Lung (tissue), 12 donors: ENCODE measurements around the gene SCRN2. TPM values are rescaled to one million over a fixed set of nuclear protein-coding genes. Genes with fewer than 3 reads are reported as not detected.

ENCODE experiments used
- ATAC-seq: fragments of 200-7000 bp; cut with Tn5 transposase; one replicate; pipeline ENCODE4 v1.9.1; 2020; ENCODE audit warnings: moderate number of reproducible peaks; ENCODE audit not compliant: insufficient read depth, low FRiP score
- DNase-seq, 3 donors: peaks; one replicate each; pipeline ENCODE4 v3.0.0-alpha.2; 2013 to 2017
- H3K27ac ChIP-seq, 2 donors: one replicate each; pipeline ENCODE4 v1.5.1; 2013; ENCODE audit warnings: mild to moderate bottlenecking in 2 of 2, moderate library complexity in 2 of 2, control low read depth in 1 of 2, inconsistent platforms in 1 of 2, low read depth in 1 of 2, low read length in 1 of 2
- H3K27me3 ChIP-seq, 3 donors: one replicate each; pipeline ENCODE4 v1.5.1; 2013; ENCODE audit warnings: low read length in 2 of 3; ENCODE audit not compliant: control insufficient read depth in 3 of 3, insufficient read depth in 3 of 3
- H3K36me3 ChIP-seq, 4 donors: one replicate each; pipeline ENCODE4 v1.5.1; 2013; ENCODE audit warnings: low read length in 4 of 4, mild to moderate bottlenecking in 1 of 4, moderate library complexity in 1 of 4; ENCODE audit not compliant: control insufficient read depth in 4 of 4, insufficient read depth in 4 of 4
- H3K4me1 ChIP-seq, 5 donors: one replicate each; pipeline ENCODE4 v1.5.1; 2013; ENCODE audit warnings: low read length in 5 of 5, mild to moderate bottlenecking in 2 of 5, moderate library complexity in 1 of 5; ENCODE audit not compliant: control insufficient read depth in 5 of 5, insufficient read depth in 5 of 5
- H3K4me3 ChIP-seq: one replicate; pipeline ENCODE4 v1.5.1; 2013; ENCODE audit warnings: mild to moderate bottlenecking, control low read depth, moderate library complexity
- H3K9ac ChIP-seq, 2 donors: one replicate each; pipeline ENCODE4 v1.5.1; 2013; ENCODE audit warnings: low read length in 2 of 2, control low read depth in 1 of 2; ENCODE audit not compliant: insufficient read depth in 1 of 2
- H3K9me3 ChIP-seq, 4 donors: one replicate each; pipeline ENCODE4 v1.5.1; 2013; ENCODE audit warnings: low read length in 3 of 4, mild to moderate bottlenecking in 1 of 4, moderate library complexity in 1 of 4; ENCODE audit not compliant: control insufficient read depth in 4 of 4, insufficient read depth in 3 of 4
- CTCF ChIP-seq: IDR thresholded peaks from 2 replicates; pipeline ENCODE4 v1.5.1; 2012; ENCODE audit warnings: mild to moderate bottlenecking; ENCODE audit errors: control extremely low read depth, extremely low read depth
- WGBS, 2 donors: extraction: QIAGEN DNeasy Blood & Tissue Kit; methylation state at CpG; one replicate each; pipeline ENCODE4 v1.1.7; 2013; 5-methylcytosine and 5-hydroxymethylcytosine counted together
- polyA plus RNA-seq, 2 donors: library from polyadenylated mRNA; stranded (reverse); fragments of 200-250 nt; gene quantifications; one replicate each; pipeline ENCODE4 v1.2.1, GENCODE V29; 2013
- total RNA-seq, 2 donors: library from RNA; depleted of rRNA in 1 of 2; stranded (reverse); fragments of >200 nt in 1 of 2; gene quantifications; one replicate each; pipeline ENCODE4 v1.2.1, GENCODE V29; 2014 to 2021
- donor health status: control.
- donor health status: control.
- donor health status: Bipolar disorder and iron deficiency.
- donor health status: healthy.
- donor health status: DM: yes; HTN: yes; CAD: no.

The SCRN2 gene
- total and polyA plus RNA-seq, 4 donors = 22.8 to 61.7 (median 32.2) TPM

DNA sequence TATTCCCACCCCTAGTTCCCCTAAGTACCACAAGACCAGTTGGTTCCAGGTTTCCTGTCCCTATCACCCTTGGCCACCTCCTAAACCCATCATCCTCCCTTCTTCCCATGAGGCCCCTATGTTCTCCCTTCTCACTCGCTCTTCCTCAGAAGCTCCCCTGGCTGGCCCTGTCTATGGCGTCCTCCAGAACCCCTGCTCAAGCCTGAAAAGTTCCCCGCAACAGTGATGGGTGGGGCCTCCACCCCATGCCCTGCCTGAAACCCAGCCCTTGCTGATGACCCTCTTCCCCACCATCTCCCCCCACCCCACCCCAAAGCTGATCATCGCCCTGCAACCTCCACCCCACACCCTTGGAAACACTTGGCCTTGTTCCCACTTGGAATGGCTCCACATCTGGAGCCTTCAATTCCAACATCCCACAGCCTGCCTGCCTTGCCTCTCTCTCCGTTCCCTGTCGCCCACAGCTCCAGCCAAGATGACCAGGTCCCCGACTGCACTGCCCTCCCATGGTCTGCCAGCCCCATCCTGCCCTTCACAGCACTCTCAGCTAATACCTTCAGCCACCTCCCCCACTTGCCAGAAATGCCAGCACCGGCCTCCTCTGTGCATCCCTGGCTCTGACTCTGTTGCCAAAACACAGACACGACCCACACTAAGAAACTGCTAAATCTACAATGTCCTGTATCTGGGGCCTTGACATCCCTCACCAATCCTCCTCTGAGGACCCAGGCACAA is 30.0 kb downstream of the SCRN2 start:
- Histone ChIP-seq H3K4me1 (peaks cover 0 to 9% (median 3%) of the 10 kb centered on the region in 5 donors), H3K27me3 (no peaks in the 10 kb centered on the region), H3K4me3 (no peak overlapping the region), H3K9ac (no peak overlapping the region), H3K9me3 (no peaks in the 10 kb centered on the region), H3K36me3 (peaks cover 3 to 70% (median 17%) of the 10 kb centered on the region in 4 donors), H3K27ac (peak overlapping the region in 1 of 2 donors; percentile 9)
- ATAC-seq = no peak
- no peak for TF ChIP-seq CTCF
- whole genome bisulfite sequencing, 2 donors = 80 to 86% methylated on average over 9 of the region's 9 CpGs
- DNase-seq = no peak

GRCh38 chr17:47810200-47810821 is 30.8 kb downstream of the SCRN2 start:
- peaks cover 0 to 9% (median 3%) of the 10 kb centered on the region in 5 donors for H3K4me1 ChIP-seq
- H3K9me3 ChIP-seq = no peaks in the 10 kb centered on the region
- peak overlapping the region in 1 of 2 donors; percentile 8 for H3K27ac ChIP-seq
- no peak overlapping the region for H3K4me3 ChIP-seq
- ATAC-seq (peak; percentile 54), DNase-seq (peak in 2 of 3 donors; percentile 32 to 81)
- no peaks in the 10 kb centered on the region for H3K27me3 ChIP-seq
- no peak for TF ChIP-seq CTCF
- 61 to 81% methylated on average over 10 of the region's 10 CpGs for WGBS, 2 donors
- H3K36me3 ChIP-seq = peaks cover 3 to 64% (median 15%) of the 10 kb centered on the region in 4 donors
- H3K9ac ChIP-seq = no peak overlapping the region

- 95% methylated on average over 22 of the region's 22 CpGs for WGBS, 2 donors
- Histone ChIP-seq H3K27ac (no peak overlapping the region), H3K4me3 (no peak overlapping the region), H3K9ac (no peak overlapping the region), H3K4me1 (peaks cover 0 to 9% (median 3%) of the 10 kb centered on the region in 5 donors), H3K27me3 (no peaks in the 10 kb centered on the region), H3K9me3 (no peaks in the 10 kb centered on the region), H3K36me3 (peaks cover 3 to 51% (median 14%) of the 10 kb centered on the region in 4 donors)
- DNase-seq (no peak), ATAC-seq (no peak)
- TF ChIP-seq CTCF = no peak
Observed at GRCh38 chr17:47808830-47809480, 32.1 kb downstream of the SCRN2 start.
